Lower leg skin (tissue), 3 donors: Measurements from ENCODE around the gene TXNL4B.

Source experiments
- POLR2A ChIP-seq, 2 donors: fragments of 450-650 bp; IDR thresholded peaks; one replicate each; pipeline ENCODE4 v1.6.1; 2016 to 2017; ENCODE audit warnings: antibody characterized with exemption in 2 of 2, mild to moderate bottlenecking in 1 of 2, moderate library complexity in 1 of 2
- TF ChIP-seq, protein P1 (sequence below), 3 donors: fragments of 450-650 bp; IDR thresholded peaks; one replicate each; pipeline ENCODE4 v1.5.1; 2016; ENCODE audit warnings: antibody characterized with exemption in 3 of 3, mild to moderate bottlenecking in 3 of 3, moderate library complexity in 2 of 3

DNA sequence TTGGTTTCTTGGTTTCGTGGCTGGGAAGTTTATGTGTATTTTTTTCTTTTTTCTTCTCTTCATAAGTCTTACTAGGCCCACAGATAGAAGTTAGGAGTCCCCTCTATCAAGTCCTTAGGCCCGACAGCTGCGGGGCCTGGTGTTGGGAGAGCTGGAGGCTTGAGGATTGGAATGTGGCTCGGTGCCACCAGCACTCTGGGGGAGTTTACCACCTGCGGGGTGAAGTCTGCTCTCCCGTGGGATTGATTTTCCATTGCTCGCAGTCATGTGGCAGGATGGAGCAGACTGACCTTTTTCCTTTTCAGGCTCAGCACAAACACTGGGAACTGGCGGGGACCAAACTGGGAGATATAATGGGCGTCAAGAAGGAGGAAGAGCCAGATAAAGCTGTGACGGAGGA is 7.8 kb upstream of the TXNL4B start:
- no peak for TF ChIP-seq POLR2A (IDR thresholded peaks at IDR 0.05)
- TF ChIP-seq, protein P1, sequence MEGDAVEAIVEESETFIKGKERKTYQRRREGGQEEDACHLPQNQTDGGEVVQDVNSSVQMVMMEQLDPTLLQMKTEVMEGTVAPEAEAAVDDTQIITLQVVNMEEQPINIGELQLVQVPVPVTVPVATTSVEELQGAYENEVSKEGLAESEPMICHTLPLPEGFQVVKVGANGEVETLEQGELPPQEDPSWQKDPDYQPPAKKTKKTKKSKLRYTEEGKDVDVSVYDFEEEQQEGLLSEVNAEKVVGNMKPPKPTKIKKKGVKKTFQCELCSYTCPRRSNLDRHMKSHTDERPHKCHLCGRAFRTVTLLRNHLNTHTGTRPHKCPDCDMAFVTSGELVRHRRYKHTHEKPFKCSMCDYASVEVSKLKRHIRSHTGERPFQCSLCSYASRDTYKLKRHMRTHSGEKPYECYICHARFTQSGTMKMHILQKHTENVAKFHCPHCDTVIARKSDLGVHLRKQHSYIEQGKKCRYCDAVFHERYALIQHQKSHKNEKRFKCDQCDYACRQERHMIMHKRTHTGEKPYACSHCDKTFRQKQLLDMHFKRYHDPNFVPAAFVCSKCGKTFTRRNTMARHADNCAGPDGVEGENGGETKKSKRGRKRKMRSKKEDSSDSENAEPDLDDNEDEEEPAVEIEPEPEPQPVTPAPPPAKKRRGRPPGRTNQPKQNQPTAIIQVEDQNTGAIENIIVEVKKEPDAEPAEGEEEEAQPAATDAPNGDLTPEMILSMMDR (IDR thresholded peaks at IDR 0.05): no peak
